Right lung (tissue), 5 donors: ENCODE results near the gene MOV10L1. TPM values are rescaled to one million over a fixed set of nuclear protein-coding genes. Genes with fewer than 3 reads are reported as not detected.
"Not testable (repeated sequence)": the region's sequence is repeated elsewhere in the genome, so short reads cannot be mapped to it uniquely, and the experiment has no call there.

ENCODE experiments used
- DNase-seq, 2 donors: peaks; one replicate each; pipeline ENCODE4 v3.0.0-alpha.2; 2013
- polyA plus RNA-seq, 5 donors: library from polyadenylated mRNA; unstranded; fragments of 120-200 nt; gene quantifications; one replicate each; pipeline versions ENCODE4 v1.2.1 to v1.2.3, GENCODE V29; 2013; ENCODE audit warnings: inconsistent platforms in 1 of 5, low replicate concordance in 1 of 5; ENCODE audit not compliant: insufficient read length in 5 of 5, insufficient read depth in 1 of 5

MOV10L1 gene
- polyA plus RNA-seq, 5 donors = 1.4 to 3.8 (median 2.1) TPM

GRCh38 chr22:50137277-50137676 is 47.5 kb downstream of the MOV10L1 start:
- DNase-seq = not testable (repeated sequence)

GRCh38 chr22:50138041-50138440 is 48.2 kb downstream of the MOV10L1 start:
- no peak for DNase-seq

DNA sequence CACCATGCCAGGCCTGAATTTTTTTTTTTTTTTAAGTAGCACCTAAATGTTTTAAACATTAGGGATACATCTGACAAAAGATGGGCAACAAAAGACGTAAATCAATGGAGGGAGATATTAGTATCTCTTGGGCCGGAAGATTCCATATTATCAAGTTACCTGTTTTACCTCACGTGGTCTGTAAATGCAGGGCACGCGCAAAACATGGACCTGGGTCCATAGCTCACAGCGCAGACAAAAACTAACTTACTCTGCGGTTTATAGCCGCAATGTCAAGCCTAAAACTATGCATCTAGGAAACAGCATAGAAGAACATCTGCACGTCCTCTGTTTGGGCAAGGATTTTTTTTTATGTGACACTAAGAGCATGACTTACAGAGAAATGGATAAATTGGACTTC is 49.2 kb downstream of the MOV10L1 start:
- DNase-seq = no peak

GRCh38 chr22:50139843-50140415 is 50.1 kb downstream of the MOV10L1 start:
- DNase-seq = no peak

DNA sequence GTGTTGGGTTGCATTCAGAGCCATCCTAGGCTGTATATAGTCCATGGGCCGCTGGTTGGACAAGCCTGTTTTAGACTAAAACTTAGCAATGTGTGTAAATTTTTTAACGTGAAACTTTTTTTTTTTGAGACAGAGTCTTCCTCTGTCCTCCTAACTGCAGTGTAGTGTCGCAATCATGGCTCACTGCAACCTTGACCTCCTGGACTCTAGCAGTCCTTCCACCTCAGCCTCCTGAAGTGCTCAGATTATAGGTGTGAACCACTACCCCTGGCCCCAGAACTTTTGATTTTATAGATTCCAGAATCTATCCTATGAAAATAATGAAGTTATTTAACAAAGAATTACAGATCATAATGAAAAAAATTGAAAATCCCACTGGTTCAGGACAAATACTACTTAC is 50.8 kb downstream of the MOV10L1 start:
- no peak for DNase-seq

- DNase-seq = no peak
Measured at GRCh38 chr22:50141462-50141861, 51.7 kb downstream of the MOV10L1 start.

DNA sequence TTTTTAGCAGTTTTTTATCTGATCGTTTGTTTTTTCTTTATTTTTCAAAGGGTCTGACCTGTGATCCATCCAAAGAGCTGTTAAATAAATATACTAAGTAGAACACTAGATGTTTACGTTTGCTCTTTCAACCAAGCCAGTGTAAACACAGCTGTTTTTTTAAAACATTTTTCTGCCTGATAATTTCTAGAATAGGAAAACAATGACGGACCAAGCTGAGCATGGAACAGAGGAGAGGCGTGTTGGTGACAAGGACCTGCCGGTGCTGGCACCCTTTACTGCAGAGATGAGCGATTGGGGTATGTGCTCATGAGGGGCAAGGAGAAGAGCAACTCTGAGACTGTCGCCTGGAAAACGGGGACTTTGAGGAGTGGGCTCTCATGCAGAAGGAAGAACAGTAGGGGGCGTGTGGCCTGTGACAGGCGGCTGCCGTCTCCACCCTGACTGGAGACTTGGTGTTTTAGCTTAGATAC is 52.1 kb downstream of the MOV10L1 start:
- peak; percentile 64 to 78 for DNase-seq

GRCh38 chr22:50143096-50143495 is 53.3 kb downstream of the MOV10L1 start:
- no peak for DNase-seq

GRCh38 chr22:50144005-50144614 is 54.3 kb downstream of the MOV10L1 start:
- DNase-seq = no peak

DNA sequence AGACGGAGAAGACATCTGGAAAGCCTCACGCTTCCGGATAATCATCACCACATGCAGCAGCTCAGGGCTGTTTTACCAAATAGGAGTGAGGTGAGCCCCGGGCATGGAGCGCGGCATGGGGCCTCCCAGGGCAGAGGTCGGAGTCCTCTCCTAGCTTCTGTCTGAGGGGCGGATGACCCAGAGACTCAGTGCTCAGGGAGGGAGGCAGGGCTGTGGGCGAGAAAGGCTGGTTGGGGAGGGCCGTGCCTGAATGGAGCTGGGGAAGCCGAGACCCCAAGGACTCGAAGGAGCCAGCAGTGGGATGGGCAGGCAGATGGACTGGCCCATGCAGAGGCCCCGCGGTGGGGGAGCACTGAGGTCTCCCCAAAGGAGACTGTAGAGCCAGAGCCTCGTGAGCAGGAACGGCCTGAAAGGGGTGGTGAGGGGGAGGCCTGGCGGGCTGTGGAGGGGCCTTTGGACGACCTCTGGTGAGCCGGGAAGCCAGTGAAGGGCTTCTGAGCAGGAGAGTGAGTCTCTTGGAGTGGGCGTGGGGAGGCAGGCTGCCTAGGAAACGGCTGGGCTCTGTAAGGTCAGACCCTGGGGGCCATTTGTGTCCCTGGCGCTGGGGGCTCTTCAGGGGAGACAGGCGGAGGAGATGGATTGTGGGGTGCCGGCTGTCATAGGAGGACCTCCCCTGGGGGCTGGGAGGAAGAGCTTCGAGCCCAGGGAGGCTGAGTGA is 56.1 kb downstream of the MOV10L1 start:
- DNase-seq = no peak

- peak; percentile 55 to 60 for DNase-seq
Measured at GRCh38 chr22:50146439-50147238, 56.8 kb downstream of the MOV10L1 start.

DNA sequence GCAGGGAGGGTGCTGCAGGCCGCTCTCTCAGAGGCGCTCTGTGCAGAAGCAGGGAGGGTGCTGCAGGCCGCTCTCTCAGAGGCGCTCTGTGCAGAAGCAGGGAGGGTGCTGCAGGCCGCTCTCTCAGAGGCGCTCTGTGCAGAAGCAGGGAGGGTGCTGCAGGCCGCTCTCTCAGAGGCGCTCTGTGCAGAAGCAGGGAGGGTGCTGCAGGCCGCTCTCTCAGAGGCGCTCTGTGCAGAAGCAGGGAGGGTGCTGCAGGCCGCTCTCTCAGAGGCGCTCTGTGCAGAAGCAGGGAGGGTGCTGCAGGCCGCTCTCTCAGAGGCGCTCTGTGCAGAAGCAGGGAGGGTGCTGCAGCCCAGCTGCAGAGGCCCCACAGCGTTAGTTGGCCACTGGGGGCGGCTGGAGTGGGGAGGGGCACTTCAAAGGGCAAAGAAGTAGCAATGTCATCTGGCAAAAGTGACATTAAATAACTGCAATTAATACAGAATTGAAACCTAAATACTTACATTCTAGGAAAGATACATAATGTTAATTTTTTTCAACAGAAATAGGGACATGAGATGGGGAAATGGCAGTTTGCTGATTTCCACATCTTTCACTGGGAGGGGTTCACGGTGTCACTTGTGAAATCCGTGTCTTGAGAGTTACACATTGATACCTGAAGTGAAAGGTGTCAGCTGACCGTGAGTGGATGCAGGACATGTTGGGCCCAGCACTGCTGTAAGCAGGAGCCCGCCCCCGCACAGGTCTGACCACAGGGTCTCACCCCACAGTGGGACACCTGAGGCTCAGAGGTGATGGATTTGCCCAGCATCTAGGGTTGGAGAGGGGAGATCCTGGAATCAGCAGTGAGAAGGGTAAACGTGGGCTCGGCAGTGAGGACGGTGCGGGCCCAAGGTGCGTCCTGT is 57.7 kb downstream of the MOV10L1 start:
- DNase-seq = not testable (repeated sequence)

- no peak for DNase-seq
Measured at GRCh38 chr22:50148166-50148500, 58.3 kb downstream of the MOV10L1 start.

DNA sequence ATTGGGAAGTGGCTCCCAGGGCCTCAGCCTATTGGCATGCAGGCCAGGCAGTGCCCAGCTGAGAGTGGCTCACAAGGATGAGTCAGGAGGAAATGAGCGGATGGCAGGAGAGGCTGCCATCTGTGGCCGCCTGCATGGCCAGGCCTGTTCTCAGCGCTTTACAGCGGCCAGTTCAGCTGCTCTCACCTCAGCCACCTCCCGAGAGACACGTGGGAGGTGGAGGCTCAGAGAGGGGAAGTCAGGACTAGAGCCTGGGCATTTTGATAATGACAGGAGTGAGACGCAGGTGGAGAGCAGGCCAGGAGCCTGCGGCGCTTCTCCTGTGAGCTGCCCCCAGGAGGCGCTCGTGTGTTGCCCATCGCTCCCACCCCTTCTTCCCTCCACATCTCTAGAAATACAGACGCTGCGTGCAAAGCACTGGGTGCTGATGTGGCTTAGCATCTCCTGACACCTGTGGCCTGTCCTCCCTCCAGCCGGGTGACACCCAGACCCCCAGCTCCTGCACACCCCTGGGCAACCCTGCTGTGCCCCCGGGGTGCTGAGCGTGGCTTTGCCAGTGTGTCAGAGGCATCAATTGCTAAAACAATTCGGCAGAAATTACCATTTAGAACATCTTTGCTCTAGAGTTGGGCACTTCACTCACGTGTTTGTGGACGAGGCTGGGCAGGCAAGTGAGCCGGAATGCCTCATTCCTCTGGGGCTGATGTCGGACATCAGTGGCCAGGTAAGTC is 59.4 kb downstream of the MOV10L1 start:
- no peak for DNase-seq

- no peak for DNase-seq
Measured at GRCh38 chr22:50150161-50151129, 60.6 kb downstream of the MOV10L1 start.

- DNase-seq = no peak
Measured at GRCh38 chr22:50151571-50152537, 62.0 kb downstream of the MOV10L1 start.

DNA sequence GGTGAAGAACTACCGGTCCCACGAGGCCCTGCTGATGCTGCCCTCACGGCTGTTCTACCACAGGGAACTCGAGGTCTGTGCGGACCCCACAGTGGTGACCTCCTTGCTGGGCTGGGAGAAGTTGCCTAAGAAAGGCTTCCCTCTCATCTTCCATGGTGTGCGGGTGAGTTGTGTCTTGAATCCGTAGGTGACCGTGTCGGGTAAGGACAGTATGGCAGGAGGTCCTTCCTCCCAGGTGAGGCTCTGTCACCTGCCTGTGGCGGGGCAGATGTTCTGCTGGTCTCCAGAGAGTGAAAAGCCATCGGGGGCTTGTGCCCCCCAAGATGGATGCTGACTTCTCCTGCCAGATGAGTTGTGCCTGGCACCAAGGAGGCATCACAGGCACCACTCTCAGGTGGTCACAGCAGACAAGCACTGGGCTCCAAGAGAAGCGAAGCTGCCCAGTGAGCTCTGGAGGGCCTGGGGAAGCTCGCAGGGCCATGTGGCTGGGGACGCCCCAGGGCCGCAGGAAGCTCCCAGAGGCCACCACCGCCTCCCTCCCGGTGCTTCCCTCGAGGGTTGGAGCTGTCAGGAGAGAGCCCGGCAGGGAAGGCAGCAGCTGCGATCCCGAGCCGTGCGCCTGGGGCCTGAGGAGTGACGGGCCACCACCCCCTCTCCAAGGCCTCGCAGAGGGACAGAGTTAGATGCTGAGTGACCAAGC is 63.4 kb downstream of the MOV10L1 start:
- no peak for DNase-seq
